WERI-Rb-1 (cell line): ENCODE measurements around the gene SEMA3F.

Experiments
- DNase-seq: peaks from one replicate; pipeline ENCODE4 v3.0.0-alpha.2; 2020
- H3K27ac ChIP-seq: fragments of 250-450 bp; sonication (Bioruptor Pico); 2 replicates; pipeline ENCODE4 v1.5.1; 2020; ENCODE audit warnings: mild to moderate bottlenecking, moderate library complexity
- H3K27me3 ChIP-seq: fragments of 250-450 bp; sonication (Bioruptor Pico); 2 replicates; pipeline ENCODE4 v1.5.1; 2021; ENCODE audit warnings: mild to moderate bottlenecking, low read depth, moderate library complexity; ENCODE audit not compliant: insufficient read depth, severe bottlenecking
- H3K36me3 ChIP-seq: fragments of 250-450 bp; sonication (Bioruptor Pico); 2 replicates; pipeline ENCODE4 v1.5.1; 2020; ENCODE audit warnings: mild to moderate bottlenecking, moderate library complexity
- H3K4me3 ChIP-seq: 2 replicates; pipeline ENCODE4 v1.5.1; 2011; ENCODE audit warnings: low read depth, mild to moderate bottlenecking, control low read depth, low read length
- H3K9me3 ChIP-seq: fragments of 250-450 bp; sonication (Bioruptor Pico); 2 replicates; pipeline ENCODE4 v1.5.1; 2021; ENCODE audit warnings: mild to moderate bottlenecking, moderate library complexity; ENCODE audit not compliant: severe bottlenecking
- TF ChIP-seq, protein P1 (sequence below): IDR thresholded peaks from 2 replicates; pipeline ENCODE4 v1.5.1; 2011; ENCODE audit warnings: low read depth, mild to moderate bottlenecking, control low read depth, inconsistent platforms, low read length

Gene SEMA3F

DNA sequence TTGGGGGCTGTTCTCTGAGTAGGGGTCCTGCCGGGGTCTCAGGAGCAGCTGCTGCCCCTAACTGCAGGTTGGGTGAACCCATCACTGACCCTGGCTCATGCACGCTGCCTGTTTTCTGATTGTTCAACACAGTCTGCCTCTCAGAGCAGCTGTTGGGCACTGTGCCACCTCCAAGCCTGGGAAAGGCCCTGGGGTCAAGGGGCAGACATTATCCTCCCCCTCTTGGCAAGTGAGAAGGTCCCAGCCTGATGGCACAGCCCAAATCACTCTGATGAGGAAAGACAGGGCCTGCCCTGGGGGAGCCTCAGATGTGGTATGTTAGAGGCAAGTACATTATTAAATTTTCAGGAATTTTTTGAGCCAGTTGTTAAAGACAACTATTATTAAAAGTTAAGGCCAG is 22.2 kb downstream of the SEMA3F start:
- H3K4me3 ChIP-seq, result no peak overlapping the region
- no peaks in the 10 kb centered on the region for H3K9me3 ChIP-seq
- TF ChIP-seq, protein P1, sequence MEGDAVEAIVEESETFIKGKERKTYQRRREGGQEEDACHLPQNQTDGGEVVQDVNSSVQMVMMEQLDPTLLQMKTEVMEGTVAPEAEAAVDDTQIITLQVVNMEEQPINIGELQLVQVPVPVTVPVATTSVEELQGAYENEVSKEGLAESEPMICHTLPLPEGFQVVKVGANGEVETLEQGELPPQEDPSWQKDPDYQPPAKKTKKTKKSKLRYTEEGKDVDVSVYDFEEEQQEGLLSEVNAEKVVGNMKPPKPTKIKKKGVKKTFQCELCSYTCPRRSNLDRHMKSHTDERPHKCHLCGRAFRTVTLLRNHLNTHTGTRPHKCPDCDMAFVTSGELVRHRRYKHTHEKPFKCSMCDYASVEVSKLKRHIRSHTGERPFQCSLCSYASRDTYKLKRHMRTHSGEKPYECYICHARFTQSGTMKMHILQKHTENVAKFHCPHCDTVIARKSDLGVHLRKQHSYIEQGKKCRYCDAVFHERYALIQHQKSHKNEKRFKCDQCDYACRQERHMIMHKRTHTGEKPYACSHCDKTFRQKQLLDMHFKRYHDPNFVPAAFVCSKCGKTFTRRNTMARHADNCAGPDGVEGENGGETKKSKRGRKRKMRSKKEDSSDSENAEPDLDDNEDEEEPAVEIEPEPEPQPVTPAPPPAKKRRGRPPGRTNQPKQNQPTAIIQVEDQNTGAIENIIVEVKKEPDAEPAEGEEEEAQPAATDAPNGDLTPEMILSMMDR, result no peak
- H3K27ac ChIP-seq, result no peak overlapping the region
- H3K27me3 ChIP-seq, result no peaks in the 10 kb centered on the region
- H3K36me3 ChIP-seq, result peaks cover 91% of the 10 kb centered on the region
- no peak for DNase-seq

DNA sequence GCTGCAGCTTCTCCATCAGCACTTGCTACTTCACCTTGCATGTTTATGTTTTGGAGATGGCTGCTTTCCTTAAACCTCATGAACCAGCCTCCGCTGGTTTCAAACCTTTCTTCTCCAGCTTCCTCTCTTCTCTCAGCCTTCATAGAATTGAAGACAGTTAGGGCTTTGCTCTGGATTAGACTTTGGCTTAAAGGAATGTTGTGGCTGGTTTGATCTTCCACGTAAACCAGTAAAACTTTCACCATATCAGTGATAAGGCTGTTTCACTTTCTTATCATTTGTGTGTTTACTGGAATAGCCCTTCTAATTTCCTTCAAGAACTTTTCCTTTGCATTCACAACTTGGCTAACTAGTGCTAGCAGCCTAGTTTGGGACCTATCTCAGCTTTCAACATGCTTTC is 24.6 kb downstream of the SEMA3F start:
- Histone ChIP-seq H3K36me3 (peaks cover 91% of the 10 kb centered on the region), H3K4me3 (no peak overlapping the region), H3K27me3 (no peaks in the 10 kb centered on the region), H3K9me3 (no peaks in the 10 kb centered on the region), H3K27ac (no peak overlapping the region)
- no peak for DNase-seq
- TF ChIP-seq, protein P1, result no peak

DNA sequence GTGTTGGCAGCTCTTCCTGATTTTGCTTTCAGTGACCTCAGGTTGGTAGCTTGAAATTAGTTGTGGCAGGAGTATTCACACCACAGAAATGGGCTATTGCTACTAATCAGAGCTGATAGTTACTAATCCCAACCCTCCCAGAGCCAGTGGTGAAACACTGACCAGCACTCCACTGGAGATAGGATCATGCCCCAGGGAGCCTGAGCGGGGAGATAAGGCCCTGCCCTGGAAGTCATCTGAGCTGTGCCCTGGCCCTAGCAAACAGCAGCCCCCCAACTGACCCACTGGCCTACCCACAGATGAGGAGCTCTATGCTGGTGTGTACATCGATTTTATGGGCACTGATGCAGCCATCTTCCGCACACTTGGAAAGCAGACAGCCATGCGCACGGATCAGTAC is 26.9 kb downstream of the SEMA3F start:
- TF ChIP-seq, protein P1, result no peak
- Histone ChIP-seq H3K27ac (peak overlapping the region; percentile 23; the same call in 1 of the 2 replicates), H3K36me3 (peaks cover 91% of the 10 kb centered on the region), H3K27me3 (no peaks in the 10 kb centered on the region), H3K4me3 (no peak overlapping the region), H3K9me3 (no peaks in the 10 kb centered on the region)
- no peak for DNase-seq

DNA sequence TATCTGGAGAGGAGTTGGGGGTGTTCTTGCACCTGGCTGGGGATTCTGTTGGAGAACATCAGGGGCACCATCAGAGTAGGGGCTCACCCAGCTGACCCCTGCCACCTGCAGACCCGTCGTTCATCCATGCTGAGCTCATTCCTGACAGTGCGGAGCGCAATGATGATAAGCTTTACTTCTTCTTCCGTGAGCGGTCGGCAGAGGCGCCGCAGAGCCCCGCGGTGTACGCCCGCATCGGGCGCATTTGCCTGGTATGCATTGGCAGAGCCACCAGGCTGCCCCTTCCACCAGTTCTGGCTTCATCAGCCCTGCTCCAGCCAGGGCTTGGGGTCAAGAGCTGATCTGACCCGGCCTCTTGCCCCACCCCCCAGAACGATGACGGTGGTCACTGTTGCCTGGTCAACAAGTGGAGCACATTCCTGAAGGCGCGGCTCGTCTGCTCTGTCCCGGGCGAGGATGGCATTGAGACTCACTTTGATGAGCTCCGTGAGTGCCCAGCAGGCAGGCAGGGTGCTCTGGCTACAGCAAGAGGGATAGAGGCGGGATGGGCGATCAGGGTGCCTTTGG is 27.5 kb downstream of the SEMA3F start:
- TF ChIP-seq, protein P1, result no peak
- Histone ChIP-seq H3K9me3 (no peaks in the 10 kb centered on the region), H3K27ac (no peak overlapping the region), H3K27me3 (no peaks in the 10 kb centered on the region), H3K36me3 (peaks cover 90% of the 10 kb centered on the region), H3K4me3 (no peak overlapping the region)
- no peak for DNase-seq

DNA sequence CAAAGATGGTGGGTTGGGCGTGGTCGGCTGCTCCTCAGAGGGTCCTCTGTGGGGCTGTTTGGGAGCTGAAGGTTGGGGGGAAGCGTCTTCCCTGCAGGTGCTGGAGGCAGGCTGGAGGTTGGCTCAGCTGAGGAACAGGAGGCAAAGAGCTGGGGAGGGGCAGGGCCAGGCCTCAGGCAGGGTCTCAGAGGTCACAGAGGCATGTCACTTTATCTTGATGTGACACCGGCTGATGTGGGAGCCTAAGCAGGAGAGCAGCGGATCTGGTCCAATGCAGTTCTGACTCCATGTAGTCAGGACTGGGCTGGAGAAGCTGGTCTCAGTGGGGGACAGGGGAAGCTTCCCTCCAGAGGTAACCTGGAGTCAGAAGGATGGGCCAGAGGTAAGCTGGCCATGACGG is 28.6 kb downstream of the SEMA3F start:
- no peaks in the 10 kb centered on the region for H3K27me3 ChIP-seq
- no peak overlapping the region for H3K4me3 ChIP-seq
- DNase-seq, result no peak
- TF ChIP-seq, protein P1, result no peak
- no peaks in the 10 kb centered on the region for H3K9me3 ChIP-seq
- H3K27ac ChIP-seq, result no peak overlapping the region
- H3K36me3 ChIP-seq, result peaks cover 91% of the 10 kb centered on the region

DNA sequence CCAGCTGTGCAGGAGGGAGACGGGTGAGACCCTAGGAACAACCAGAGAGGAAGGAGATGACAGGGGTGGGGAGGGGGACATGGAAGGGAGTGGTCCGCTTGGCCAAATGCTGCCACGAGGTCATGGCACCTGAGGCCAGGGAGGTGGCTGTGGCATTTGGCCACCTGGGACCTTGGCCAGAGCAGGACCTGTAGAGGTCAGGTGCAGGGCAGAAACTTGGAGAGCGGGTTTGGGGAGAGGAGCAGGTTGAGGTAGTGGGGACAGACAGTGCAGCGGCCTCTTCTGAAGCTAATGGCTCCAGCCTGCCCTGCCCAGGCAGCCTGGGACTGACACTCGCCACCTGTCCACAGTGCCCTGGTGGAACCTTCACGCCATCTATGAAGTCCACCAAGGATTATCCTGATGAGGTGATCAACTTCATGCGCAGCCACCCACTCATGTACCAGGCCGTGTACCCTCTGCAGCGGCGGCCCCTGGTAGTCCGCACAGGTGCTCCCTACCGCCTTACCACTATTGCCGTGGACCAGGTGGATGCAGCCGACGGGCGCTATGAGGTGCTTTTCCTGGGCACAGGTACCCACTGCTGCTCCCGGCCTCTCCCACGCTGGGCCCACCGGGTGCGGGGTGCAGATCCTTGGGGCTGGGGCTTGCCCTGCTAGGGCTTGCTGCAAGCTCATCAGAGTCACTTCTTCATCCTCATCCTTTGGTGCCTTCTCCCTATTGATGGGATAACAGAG is 29.3 kb downstream of the SEMA3F start:
- Histone ChIP-seq H3K9me3 (no peaks in the 10 kb centered on the region), H3K27me3 (no peaks in the 10 kb centered on the region), H3K4me3 (no peak overlapping the region), H3K27ac (no peak overlapping the region), H3K36me3 (peaks cover 91% of the 10 kb centered on the region)
- DNase-seq, result no peak
- TF ChIP-seq, protein P1, result no peak
